ENCODE data around the gene SEMA7A.

SEMA7A gene

DNA sequence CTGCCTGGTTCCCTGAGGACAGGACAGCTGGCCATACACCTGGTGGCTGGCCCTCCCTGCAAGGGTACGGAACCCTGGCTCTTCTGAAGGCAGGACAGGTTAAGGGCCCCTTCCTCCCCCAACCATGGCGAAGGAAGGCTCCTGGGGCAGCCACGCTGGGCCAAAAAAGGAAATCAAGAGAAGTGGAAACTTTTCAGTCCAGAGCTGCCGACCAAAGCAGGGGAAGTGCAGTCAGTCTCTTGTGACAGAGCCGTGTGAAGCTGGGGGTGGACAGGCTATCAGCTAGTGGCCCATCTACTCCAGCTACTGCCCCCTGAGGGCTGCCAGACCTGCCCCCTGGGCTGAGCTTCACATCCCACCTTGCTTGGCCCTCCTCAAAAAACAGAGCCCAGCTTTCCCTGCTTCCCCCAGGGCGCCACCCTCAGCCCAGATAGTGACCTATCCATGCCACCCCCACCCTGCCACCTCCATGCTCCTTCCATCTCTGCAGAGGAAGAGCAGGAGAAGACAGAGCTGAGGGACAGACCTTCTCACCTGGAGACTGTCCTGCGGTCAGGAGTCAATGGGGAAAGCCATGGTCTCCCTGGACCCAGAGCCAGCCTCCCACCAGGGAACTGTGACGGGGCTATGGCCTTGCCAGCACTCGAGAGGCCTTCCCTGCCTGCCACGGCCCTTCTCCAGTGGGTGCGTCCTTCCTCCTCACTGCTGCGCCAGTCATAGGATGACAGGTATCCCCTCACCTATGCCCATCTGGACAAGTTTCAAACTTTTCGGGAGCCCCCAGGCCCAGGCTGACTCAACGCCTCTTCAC, 4.6 kb downstream of the SEMA7A start:
- DNase-seq, result no peak

DNA sequence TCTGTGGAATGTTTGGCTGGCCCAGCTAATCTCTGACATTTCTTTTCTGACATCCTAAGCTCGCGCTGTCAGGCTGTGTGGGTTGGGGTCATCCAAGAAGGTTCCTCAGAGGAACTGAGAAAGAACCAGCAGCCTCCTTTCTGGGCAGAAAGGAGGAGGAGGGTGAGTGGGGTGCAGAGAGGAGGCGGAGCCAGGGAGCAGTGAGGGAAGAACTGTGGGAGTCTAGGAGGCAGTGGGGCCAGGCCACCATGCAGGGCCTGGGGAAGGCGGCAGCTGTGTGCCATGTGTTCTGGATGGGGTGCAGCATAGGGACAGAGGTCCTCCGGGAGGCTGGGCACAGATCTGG, 5.3 kb downstream of the SEMA7A start:
- no peak for DNase-seq

DNA sequence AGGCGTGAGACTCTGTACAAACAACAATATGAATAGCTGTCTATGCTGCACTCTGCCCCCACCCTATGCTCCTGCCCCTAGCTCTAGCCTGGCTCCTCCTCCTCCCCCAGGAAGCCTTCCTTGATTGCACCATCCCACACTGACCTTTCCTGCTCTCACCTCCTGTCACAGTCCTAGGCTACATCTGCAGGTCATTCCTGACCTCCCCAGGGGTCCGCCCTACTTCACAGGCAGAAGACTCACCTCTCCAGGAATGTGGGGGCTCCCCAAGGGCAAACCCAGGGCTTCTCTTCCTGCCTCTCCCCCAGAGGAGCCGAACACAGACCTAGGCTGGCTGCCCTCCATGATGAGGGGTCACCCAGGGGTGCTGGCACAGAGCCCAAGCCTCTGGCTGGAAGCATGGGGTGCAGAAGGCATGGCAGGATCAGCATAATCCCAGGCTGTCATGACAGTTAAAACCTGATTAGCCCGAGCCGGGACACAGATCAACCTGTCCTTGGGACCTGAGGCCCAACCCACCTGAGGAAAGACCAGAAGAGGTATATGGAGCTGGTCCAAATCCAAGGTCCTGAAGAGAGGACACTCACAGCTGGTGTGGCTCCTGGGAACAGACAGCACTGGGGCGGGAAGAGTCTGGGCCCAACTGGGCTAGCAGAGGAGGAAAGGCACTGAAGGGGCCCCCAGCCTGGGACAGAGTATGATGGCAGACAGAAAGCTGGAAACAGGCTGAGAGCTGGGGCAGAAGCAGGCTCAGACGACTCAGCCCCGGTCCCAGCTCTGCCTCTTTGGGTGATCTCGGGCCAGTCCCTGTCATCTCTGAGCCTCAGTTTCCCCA, 5.9 kb downstream of the SEMA7A start:
- DNase-seq, result no peak

DNA sequence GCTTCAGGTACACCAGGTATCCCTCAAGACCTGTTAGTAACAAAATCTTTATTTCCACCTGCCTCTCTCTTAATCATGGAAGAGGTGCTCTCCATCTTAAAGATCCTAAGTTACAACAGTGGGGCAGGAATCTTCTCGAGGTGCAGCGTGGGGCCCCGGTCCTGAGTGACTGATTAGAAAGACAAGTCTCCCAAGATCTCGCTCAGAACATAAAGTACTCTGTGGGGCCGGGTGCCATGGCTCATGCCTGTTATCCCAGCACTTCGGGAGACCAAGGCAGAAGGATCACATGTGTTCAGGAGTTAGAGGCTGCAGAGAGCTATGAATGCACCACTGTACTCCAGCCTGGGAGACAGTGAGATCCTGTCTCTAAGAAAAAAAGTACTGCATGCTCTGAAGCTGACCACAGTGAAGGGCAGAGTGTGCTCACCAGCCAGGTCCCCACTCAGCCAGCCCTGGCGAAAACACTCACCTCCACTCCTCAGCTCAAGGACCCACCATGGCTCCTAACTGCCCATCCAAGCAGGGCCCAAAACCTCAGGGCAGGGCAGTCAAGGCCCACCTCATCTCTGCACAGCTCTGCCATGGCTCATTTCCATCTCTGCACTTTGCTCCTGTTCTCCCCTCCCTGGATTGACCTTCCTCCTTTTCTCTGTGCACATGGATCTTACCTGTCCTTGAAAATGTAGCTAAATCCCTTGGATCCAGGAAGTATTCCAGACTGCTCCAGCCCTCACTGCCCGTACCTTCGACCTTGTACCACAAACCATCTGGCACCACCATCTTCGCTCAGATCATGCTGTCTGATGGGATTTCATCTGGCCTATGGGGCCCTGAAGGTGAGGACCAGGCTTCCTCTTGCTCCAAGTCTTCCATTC, 7.1 kb downstream of the SEMA7A start:
- no peak for DNase-seq

DNA sequence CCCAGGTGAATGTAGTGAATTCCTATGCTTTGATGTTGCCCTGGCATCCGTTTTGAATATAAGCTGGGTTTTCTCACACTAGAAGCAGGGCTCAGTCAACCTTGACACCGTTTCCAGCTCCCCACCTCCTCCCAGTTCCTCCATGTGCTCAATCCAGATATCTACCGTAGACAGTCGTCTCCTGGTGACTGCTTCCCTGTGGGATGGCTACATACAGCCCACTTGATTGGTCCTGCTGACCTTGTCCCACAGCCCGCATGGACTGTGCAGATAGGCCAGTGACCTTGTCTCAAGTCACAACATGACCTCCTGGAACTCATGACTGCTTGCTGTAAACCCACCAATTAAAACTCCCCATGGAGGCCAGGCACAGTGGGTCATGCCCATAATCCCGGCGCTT, 8.1 kb downstream of the SEMA7A start:
- no peak for DNase-seq

DNA sequence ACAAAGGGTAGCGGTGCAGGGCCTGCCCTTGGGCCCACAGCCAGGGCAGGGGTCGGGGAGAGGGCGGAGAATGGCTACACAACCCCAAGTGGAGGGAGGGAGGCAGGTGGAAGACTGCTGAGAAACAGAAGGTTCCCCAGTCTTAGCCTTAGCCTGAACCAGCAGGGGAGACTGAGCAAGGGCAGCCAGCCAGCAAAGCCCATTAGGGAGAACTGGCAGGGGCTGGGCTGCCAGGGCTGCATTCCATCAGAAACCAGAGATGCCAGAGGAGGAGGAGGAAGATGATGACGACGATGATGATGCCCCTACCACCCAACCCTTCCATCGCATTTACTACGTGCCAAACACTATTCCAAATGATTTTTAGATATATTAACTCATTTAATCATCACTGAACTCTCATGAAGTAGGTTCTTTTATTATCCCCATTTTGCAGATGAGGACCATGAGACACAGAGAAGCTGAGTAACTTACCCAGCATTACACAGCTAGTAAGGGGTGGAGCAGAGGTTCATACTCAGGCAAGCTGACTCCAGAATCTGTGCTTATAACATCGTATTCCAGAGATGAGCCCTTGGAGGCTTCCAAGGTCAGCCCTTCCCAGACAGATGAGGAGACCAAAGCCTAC, 8.7 kb downstream of the SEMA7A start:
- no peak for DNase-seq

DNA sequence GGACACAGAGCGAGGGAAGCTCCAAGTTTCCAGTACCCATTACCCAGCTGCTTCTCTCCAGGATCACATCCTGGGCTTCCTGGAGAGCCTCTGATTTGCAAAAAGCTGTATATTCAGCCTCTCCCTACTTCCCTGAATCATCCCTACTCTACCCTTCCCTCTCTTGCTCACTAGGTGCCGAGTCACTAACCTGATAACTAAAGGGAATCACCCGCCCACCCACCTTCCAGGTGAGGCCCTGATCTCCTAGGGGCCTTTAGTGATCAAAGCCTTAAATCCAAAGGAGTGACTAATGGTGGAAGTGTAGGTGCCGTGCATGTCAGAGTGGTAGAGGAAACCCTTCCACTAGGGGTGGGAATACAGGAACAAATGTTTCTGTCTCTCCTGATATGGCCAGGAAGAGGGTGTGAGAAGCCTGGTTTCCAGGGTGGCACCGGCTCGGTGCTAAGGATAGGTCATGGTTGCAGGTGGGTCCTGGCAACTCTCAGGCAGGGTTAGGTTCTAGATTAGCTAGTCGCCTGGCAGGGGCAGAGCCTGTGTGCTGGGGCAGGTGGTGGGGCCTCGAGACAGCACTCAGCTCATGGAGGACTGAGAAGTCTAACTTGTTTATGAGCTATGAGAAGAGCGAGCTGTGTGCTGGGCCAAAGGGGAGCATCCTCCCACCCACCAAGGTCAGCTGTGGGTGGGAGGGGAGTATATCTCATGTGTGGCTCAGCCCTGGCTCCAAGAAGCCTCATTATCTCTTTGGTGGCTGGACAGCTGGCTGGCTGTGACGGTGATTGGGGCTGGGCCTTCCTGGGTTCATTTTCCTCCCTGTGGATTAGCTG, 10.1 kb downstream of the SEMA7A start:
- DNase-seq, result no peak

DNA sequence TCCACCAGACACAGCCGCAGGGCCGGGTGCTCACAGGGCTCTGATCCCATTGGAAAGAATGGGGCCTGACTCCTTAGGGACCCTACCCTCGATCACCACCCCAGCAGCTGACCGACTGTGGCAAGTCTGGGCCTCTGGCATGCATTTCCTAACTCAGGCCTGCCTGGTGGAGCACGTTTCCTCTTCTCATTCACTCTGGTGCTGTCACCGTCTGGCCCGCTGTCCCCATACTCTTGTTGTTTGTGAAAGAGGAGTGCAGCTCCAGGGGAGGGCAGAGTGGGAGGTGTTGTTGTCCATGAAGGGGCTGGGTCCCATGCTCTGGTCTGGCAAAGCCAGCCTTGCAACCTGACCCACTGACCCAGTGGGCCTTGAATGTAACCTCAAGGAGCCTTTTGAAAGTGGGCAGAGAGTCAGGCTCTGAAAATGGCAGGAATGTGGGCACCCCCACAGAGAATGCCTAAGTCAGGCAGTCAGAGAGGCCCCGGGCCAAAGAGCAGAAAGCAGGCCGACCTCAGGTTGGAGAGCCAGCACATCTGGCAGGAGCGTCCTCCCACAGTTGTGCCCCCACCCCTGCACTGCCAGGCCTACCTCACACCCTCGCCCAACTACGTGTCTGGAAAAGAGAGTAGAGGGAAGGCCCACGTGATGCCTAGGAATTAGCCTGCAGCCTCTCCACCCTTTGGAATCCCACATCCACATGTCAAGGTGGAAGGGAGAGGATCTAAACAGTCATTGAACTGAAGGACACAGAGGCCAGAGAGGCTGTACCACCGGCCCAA, 10.9 kb downstream of the SEMA7A start:
- DNase-seq, result no peak

DNA sequence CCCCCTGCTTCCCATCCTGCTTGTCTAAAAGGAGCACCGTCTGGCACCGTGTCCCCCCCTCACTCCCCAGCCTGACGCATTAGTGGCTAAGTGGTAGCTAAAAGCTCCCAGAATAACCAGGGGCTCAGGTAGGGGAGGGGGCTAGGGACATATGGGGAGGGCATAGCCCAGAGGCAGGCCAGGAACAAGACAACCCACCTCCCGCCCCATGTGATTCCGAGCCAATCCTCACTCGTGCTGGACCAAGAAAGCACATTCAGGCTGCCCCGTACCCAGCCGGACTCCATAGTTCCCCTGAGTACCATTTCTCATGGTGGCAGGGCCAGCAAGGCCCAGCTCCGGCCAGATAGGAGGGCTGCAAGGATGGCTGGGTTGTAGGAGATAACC, 11.5 kb downstream of the SEMA7A start:
- no peak for DNase-seq

DNA sequence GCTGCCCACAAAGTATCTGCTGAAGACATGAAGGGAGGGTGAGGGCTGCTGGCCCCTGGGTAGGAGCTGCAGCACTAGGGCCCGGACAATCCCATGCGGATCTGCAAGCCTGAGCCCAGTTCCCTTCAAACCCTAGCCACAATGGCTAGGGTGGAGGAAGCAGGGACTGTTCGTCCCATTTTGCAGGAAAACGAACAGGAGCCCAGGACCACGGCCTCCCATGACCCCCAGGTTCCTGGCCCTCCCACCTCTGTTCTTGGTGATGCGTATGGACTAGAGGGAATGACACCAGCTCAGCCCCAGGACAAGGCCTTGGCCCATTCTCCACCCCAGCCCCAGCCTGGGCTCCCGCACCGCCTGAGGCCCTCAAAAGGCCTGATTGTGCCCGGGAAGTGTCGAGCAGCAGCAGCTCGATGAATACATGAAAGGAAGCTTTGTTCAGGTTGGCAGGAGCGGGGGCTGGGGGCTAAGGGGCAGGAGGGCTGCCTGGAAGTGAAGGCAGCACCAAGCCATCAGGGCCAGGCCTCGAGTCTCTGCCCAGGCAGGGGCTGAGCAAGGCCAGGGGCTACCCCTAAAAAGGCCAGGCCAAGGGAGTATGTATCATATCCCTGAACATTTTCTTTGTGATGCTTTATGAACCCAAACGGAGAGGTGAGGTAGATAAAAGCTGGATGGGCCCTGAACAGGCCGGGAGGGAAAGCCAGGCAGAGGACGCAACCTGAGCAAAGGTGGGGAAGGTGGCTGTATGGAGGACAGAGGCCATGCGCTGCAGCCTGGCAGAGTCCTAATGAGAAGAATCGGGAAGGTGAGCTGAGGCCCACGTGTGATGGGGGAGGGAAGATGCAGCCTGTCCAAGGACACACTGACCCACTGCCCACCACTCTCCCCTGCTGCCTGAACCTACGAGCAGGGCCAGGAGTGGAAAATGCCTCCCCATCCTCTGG, 12.2 kb downstream of the SEMA7A start:
- DNase-seq, result no peak

DNA sequence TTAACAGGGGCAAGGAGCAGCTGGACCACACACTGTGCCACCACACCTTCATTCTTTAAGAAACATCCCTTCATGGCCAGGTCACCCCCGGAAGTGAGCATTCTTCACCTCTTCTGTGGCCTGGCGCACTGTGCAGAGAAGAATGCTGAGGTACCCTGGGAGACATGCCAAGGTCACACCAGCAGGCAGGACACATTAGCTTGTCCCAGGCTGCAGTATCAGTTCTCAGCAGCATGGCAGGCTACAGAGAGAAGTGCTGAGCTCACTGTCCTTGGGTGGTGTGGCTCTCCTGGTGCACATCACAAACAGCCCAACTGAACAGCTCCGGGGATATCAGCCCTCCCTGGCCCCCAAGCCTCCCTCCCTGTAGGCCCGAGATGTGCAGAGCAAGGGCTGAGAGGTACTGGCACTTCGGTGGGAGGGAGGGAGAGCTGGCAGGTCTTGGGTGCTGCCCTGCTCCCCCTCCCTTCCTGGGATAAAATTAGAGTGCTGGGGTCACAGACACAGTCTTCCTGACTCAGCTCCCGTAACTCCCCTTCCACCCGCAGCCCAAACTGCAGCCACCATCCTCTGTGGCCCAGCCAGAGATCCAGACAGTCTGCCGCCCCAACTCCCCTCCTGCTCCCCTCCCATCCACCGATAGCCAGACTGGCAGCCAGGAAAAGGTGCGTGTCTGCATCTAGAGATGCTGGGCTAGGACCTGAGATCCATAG, 13.4 kb downstream of the SEMA7A start:
- no peak for DNase-seq

DNA sequence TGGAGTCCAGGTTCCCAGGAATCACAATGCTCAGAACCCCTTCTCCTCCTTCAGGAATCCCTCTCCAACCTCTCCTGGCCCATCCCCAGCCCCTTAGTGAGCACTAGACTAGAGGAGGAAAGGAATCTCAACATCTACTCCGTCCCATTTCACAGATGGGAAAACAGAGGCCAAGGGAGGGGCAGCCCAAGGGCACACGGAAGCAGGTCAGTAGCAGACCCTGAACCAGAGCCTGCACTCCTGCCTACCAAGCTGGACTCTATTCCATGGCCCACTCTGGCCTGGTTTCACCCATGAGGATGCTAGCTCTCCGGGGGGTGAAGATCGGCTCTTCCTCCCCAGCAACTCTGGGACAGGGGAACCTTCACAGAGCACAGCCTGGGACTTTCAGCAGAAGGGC, 14.3 kb downstream of the SEMA7A start:
- no peak for DNase-seq

DNA sequence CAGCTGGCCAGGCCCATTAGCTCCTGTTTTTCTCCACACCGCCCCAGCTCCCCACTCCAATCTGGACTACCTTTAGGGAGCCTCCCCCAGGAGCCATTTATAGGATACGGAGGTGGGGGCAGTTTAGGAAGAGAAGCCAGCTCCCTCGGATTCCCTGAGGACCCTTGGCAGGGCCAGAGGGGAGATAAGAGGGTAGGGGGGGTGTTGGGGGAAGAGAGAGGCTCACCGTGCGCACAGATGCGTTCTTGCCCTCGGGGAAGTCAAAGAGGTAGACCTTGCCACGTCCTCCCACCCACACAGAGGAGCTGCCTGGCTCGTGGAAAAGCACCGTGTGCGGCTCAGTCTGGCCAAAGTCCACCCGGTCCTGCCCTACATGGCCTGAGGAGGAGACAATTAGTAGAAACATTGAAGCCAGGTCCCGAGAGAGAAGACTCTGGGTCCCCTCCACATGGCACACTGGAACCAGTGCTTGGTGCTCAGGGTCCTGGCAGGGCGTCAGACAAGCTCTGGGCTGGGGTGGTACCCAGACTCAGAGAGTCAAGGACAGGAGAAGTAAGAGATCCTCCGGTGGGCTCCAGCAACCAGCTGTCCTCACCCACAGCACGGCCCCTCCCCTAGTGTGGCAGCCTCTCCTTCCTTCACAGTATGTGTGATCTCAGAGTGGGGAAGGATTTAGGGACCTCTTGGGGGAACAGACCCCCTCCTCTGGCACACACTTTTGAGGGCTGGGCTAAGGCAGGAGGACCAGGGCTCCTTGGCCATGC, 15.0 kb downstream of the SEMA7A start:
- DNase-seq, result no peak

DNA sequence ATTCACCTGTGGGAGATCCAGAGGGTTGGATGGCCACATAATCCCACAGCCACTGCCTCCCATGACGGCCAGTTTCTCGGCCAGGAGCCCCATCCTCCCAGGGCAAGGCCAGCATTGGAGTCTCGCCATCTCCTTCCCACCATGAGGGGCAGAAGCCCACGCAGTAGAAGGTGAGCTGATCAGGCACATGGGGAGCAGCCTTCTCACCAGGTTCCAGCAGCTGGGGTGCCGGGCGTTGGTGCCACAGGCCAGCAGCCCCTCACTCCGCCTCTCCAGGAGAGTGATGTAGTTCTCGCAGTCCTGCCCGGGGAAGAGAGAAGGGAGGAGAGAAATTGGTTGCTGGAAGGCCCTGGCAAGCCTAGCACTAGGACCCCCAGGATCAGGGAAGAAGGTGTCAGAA, 16.1 kb downstream of the SEMA7A start:
- no peak for DNase-seq

DNA sequence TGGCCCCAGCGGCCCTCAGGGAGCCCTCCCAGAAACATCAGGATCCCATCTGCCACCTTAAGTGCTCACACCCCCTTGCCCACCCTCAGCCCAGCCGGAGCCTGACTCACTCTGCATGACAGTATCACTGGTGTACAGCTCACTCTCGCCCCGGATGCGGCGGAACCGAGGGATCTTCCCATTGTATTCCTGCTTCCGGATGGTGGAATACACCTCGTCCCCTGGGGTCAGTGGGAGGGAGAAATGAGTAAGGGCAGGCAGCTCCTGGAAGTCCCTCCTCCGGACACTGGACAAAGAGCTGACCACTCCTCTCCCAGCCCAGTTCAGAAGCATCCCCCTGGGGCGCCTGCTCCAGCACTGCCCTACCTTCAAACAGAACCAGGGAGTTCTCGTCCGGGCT, 16.5 kb downstream of the SEMA7A start:
- no peak for DNase-seq

DNA sequence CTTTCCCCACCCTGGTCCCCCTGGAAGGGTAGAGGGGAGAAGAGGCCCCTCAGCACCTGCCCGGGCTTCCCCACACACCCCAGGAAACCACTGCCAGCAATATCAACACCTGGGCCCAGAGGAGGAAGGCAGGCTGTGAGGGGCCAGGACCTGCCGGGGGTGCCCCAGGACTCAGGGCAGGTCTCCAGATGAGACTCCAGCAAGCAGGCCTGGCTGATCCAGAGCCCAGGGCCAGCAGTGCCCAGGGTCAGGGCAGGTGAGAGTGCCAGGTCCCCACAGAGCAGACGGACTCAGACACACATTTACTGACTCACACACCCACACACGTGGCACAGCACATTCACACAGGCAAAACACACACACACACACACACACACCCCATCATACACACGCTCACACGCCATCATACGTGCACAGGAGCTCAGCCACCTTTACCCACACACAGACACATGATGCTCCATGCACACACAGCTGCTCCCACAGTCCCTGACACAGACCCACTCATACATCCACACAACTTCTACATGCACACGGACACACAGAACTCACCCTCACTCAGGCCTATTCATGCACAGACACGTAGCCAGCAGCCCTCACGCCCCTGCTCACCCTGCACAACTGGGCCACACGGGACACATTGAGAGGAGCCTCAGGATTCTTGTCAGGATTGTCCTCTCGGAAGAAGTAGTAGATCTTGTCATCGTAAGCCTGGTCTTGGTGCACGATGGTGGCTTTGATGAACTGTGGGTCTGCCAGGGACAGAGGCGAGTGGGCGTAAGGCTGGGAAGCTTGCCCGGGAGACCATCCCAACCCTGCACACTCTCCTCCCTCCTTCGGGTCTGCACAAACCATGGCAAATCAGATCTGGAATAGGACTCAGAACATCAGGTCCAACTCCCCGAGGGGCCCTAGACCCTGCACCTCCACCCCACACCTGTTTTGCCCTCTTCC, 17.5 kb downstream of the SEMA7A start:
- no peak for DNase-seq

DNA sequence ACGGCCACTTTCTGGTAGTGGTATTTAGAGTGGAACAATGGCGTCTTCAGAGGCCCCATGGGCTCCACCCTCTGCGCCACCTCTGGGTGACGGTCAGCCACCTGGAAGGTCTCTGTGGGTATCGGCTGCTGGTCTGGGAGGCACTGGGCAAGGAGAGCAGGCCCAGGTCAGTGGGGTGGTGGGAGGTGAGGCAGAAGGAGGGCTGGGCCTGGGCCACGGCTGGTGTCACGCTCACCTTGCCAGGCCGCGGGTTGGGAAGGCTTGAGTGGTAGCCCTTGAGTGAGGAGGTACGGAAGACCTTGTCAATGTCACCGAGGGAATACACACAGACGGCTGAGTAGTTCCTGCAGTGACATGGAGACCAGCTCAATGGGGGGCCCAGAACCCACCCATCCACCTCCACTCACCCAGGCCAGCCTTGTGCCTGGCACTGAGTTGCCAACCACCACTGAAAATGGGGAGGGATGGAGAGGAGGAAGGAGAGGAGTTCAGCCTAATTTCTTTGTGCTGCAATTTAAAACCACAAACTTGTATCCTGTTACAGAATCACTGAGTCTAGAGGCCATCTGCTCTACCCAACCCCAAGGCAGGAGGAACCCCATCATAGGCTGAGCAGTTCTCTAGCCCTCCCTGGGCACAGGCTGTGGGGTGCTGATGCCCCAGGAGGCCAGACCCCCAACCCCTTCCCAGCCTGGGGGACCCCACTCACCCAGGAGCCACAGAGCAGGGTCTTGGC, 19.0 kb downstream of the SEMA7A start:
- DNase-seq, result no peak

Measured in NCI-H1417 (cell line).